ENCODE data around the gene BAHD1. TPM values are rescaled to one million over a fixed set of nuclear protein-coding genes. Genes with fewer than 3 reads are reported as not detected.
"Not testable (repeated sequence)": the region's sequence is repeated elsewhere in the genome, so short reads cannot be mapped to it uniquely, and the experiment has no call there.

The BAHD1 gene
- polyA plus RNA-seq, 3 donors: 0.67 to 8.9 (median 0.79) TPM

- no peak for DNase-seq
- H3K9me3 ChIP-seq (replicated peaks in 1 of 2; ENCODE audit: control insufficient read depth in 1 of 2, insufficient read depth in 1 of 2, low read length in 2 of 2): no peaks in the 10 kb centered on the region
- peaks cover 71% of the 10 kb centered on the region for H3K79me2 ChIP-seq (ENCODE audit: insufficient read depth, low read length)
- H3K27ac ChIP-seq (ENCODE audit: low read depth in 1 of 2, low read length in 2 of 2): no peak overlapping the region
- H4K20me1 ChIP-seq (ENCODE audit: insufficient read depth, low read length): peaks cover 88% of the 10 kb centered on the region
- no peak overlapping the region for H3K4me3 ChIP-seq (replicated peaks in 1 of 3; ENCODE audit: low read depth in 2 of 3, low read length in 3 of 3)
- peak overlapping the region; percentile 10 for H3K9ac ChIP-seq (ENCODE audit: insufficient read depth, low read length, poor library complexity, severe bottlenecking)
- no peak overlapping the region for H3K4me2 ChIP-seq (replicated peaks; ENCODE audit: extremely low read depth, low read length, poor library complexity, severe bottlenecking)
- intact Hi-C loops (cut with micrococcal nuclease): no loop called here
- peaks cover 5 to 6% of the 10 kb centered on the region in 2 donors for H3K36me3 Mint-ChIP-seq
- H3K36me3 ChIP-seq (replicated peaks in 1 of 2; ENCODE audit: control insufficient read depth in 1 of 2, insufficient read depth in 2 of 2, low read length in 2 of 2): no peaks in the 10 kb centered on the region
- TF ChIP-seq CTCF (IDR thresholded peaks at IDR 0.05): no peak
- H3K27ac Mint-ChIP-seq: peak overlapping the region in 2 of 7 donors; percentile 60 to 86
- peaks cover 19 to 31% of the 10 kb centered on the region in 2 donors for H3K4me1 ChIP-seq (ENCODE audit: control insufficient read depth in 1 of 2, insufficient read depth in 2 of 2, low read length in 2 of 2)
- H3K4me1 Mint-ChIP-seq: peaks cover 52% of the 10 kb centered on the region
- 100% methylated on average over 1 of the region's 3 CpGs for WGBS (ENCODE audit: insufficient coverage)
- no peaks in the 10 kb centered on the region for H3K9me3 Mint-ChIP-seq
- no peaks in the 10 kb centered on the region for H3K27me3 ChIP-seq (ENCODE audit: control insufficient read depth in 2 of 2, insufficient read depth in 2 of 2, low read length in 2 of 2)
- no peak overlapping the region for H3K4me3 Mint-ChIP-seq
- no peak overlapping the region for H2AFZ ChIP-seq (ENCODE audit: insufficient read depth, low read depth, low read length, poor library complexity, severe bottlenecking)
- peaks cover 0 to 5% (median 0%) of the 10 kb centered on the region in 3 donors for H3K27me3 Mint-ChIP-seq (ENCODE audit: low read depth in 3 of 3)
These were observed 10.9 kb downstream of the BAHD1 start for GRCh38 chr15:40451527-40452158.

GRCh38 chr15:40452296-40453090, 11.7 kb downstream of the BAHD1 start:
- no peak for DNase-seq
- H3K9ac ChIP-seq (ENCODE audit: insufficient read depth, low read length, poor library complexity, severe bottlenecking): peak overlapping the region; percentile 10
- H3K27me3 ChIP-seq (ENCODE audit: control insufficient read depth in 2 of 2, insufficient read depth in 2 of 2, low read length in 2 of 2): no peaks in the 10 kb centered on the region
- Mint-ChIP-seq H3K36me3 (peaks cover 5 to 6% of the 10 kb centered on the region in 2 donors), H3K9me3 (no peaks in the 10 kb centered on the region), H3K27me3 (ENCODE audit: low read depth in 3 of 3) (peaks cover 0 to 5% (median 0%) of the 10 kb centered on the region in 3 donors), H3K4me3 (no peak overlapping the region), H3K4me1 (peaks cover 53% of the 10 kb centered on the region), H3K27ac (peak overlapping the region in 4 of 7 donors; percentile 26 to 48 (median 39))
- no peaks in the 10 kb centered on the region for H3K36me3 ChIP-seq (replicated peaks in 1 of 2; ENCODE audit: control insufficient read depth in 1 of 2, insufficient read depth in 2 of 2, low read length in 2 of 2)
- no peak for TF ChIP-seq CTCF (IDR thresholded peaks at IDR 0.05)
- no peak overlapping the region for H3K4me2 ChIP-seq (replicated peaks; ENCODE audit: extremely low read depth, low read length, poor library complexity, severe bottlenecking)
- peaks cover 91% of the 10 kb centered on the region for H4K20me1 ChIP-seq (ENCODE audit: insufficient read depth, low read length)
- H2AFZ ChIP-seq (ENCODE audit: insufficient read depth, low read depth, low read length, poor library complexity, severe bottlenecking): no peak overlapping the region
- WGBS (ENCODE audit: insufficient coverage): 72% methylated on average over 5 of the region's 11 CpGs
- H3K4me3 ChIP-seq (replicated peaks in 1 of 3; ENCODE audit: low read depth in 2 of 3, low read length in 3 of 3): no peak overlapping the region
- no peaks in the 10 kb centered on the region for H3K9me3 ChIP-seq (replicated peaks in 1 of 2; ENCODE audit: control insufficient read depth in 1 of 2, insufficient read depth in 1 of 2, low read length in 2 of 2)
- no peak overlapping the region for H3K27ac ChIP-seq (ENCODE audit: low read depth in 1 of 2, low read length in 2 of 2)
- H3K4me1 ChIP-seq (ENCODE audit: control insufficient read depth in 1 of 2, insufficient read depth in 2 of 2, low read length in 2 of 2): peaks cover 19 to 31% of the 10 kb centered on the region in 2 donors
- intact Hi-C loops (cut with micrococcal nuclease): no loop called here
- H3K79me2 ChIP-seq (ENCODE audit: insufficient read depth, low read length): peaks cover 74% of the 10 kb centered on the region

- peaks cover 87% of the 10 kb centered on the region for H4K20me1 ChIP-seq (ENCODE audit: insufficient read depth, low read length)
- H3K4me3 ChIP-seq (replicated peaks in 1 of 3; ENCODE audit: low read depth in 2 of 3, low read length in 3 of 3); H3K27me3 Mint-ChIP-seq (ENCODE audit: low read depth in 3 of 3); intact Hi-C loops (cut with micrococcal nuclease); H3K9me3 Mint-ChIP-seq; H3K4me2 ChIP-seq (replicated peaks; ENCODE audit: extremely low read depth, low read length, poor library complexity, severe bottlenecking); H3K9ac ChIP-seq (ENCODE audit: insufficient read depth, low read length, poor library complexity, severe bottlenecking); DNase-seq; H2AFZ ChIP-seq (ENCODE audit: insufficient read depth, low read depth, low read length, poor library complexity, severe bottlenecking); H3K9me3 ChIP-seq (replicated peaks in 1 of 2; ENCODE audit: control insufficient read depth in 1 of 2, insufficient read depth in 1 of 2, low read length in 2 of 2); H3K36me3 ChIP-seq (replicated peaks in 1 of 2; ENCODE audit: control insufficient read depth in 1 of 2, insufficient read depth in 2 of 2, low read length in 2 of 2); H3K27me3 ChIP-seq (ENCODE audit: control insufficient read depth in 2 of 2, insufficient read depth in 2 of 2, low read length in 2 of 2): not testable (repeated sequence)
- H3K4me1 Mint-ChIP-seq: peaks cover 53% of the 10 kb centered on the region
- H3K79me2 ChIP-seq (ENCODE audit: insufficient read depth, low read length): peaks cover 74% of the 10 kb centered on the region
- WGBS (ENCODE audit: insufficient coverage): no CpG with 5 or more reads among the region's 3 CpGs
- peaks cover 19 to 31% of the 10 kb centered on the region in 2 donors for H3K4me1 ChIP-seq (ENCODE audit: control insufficient read depth in 1 of 2, insufficient read depth in 2 of 2, low read length in 2 of 2)
- H3K27ac ChIP-seq (ENCODE audit: low read depth in 1 of 2, low read length in 2 of 2): peak overlapping the region in 1 of 2 donors; percentile 6
- H3K27ac Mint-ChIP-seq: peak overlapping the region in 3 of 7 donors; percentile 15 to 57 (median 16)
- peak overlapping the region; percentile 3 to 49 for H3K4me3 Mint-ChIP-seq
- H3K36me3 Mint-ChIP-seq: peaks cover 6 to 14% of the 10 kb centered on the region in 2 donors
These were observed 13.2 kb downstream of the BAHD1 start for GRCh38 chr15:40453941-40454340.

Data from CD14-positive monocyte (primary cell).